GM19395 (cell line): ENCODE measurements around the gene SMC3.

ENCODE experiments used
- ATAC-seq: cut with Tn5 transposase; IDR thresholded peaks from one replicate; pipeline ENCODE4 v1.9.1; 2021; ENCODE audit warnings: mild to moderate bottlenecking, moderate library complexity; ENCODE audit not compliant: unreplicated experiment

SMC3 gene

GRCh38 chr10:110643653-110644597, 76.4 kb downstream of the SMC3 start, which contains the start of gene RBM20:
RBM20 (plus strand) TSS chr10:110644336; CDS start chr10:110644455, 119 bp downstream.
- no peak for ATAC-seq

- ATAC-seq: no peak
Measured at GRCh38 chr10:110644598-110645462, 77.3 kb downstream of the SMC3 start.

GRCh38 chr10:110646417-110647135, 79.1 kb downstream of the SMC3 start:
- no peak for ATAC-seq

DNA sequence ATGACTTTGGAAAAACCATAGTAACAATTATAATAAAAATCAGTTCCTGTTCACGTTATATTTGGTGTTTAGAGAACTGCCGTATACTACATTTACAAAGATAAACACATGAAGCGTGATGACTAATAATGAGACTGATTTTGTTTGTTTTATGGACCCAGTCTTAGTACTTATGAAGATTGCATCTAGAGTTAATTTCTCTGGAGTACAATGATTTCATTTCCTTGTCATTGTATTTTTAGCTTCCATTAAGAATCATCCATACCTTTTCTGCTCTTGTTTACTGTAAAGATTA, 79.6 kb downstream of the SMC3 start:
- no peak for ATAC-seq

- no peak for ATAC-seq
Measured at GRCh38 chr10:110648692-110649346, 81.3 kb downstream of the SMC3 start.

DNA sequence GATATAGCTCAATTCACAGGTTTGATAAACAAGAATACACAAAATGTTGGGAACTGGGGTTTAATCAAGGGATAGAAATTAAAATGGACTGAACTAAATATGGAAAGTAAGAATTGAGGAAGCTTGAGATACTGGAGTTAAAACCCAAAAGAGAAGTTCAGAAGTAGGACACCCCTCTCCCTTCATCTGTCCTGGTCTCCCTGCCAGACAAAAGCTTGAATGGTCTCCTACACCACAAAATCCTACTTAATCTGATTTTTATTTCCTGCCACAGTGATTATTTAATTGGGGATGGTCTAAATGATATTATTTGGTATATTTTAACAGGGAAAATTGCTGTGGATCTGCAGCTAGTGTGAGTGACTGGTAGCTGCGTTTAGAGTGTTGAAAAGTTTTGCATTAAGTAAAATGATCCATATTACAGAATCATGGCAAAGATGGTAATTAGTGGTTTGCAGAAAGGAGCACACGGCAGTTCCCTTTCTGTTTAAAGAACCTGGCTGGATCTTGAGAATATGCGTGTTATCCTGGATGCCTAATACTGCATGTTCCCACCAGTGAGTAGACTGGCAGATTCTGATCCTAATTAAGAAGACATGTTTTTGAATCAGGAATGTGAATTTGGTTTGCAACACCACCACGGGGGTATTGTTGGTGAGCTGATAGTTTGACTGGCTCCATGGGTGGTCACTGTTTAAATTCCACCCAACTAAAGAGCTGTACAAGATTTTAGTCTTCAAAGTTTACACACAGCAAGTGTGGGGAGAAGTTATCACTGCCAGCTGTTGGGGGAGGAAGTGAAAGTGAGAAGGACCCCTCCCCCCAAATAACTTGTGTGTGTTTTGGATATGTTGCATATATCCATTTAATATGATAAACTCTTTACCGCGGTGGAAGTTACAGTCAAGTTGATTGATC, 82.1 kb downstream of the SMC3 start:
- no peak for ATAC-seq

DNA sequence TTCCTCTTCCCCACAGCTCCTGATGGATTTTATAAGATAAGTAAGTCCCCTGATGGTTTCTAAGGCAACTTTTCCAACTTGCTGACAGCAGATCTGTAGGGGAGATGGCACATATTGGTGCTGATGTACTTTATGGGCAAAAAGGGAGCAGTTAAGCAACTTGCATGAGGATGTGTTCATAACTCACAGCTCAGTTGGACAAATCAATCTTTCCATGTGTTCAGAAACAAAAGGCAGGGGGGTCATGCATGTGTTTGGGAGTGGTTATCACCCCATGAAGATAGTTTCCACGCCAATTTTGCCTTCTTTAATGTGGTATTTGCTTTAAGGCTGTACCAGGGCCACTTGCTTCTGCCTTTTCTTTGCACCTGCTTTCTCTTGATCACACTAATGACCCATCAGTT, 82.8 kb downstream of the SMC3 start:
- no peak for ATAC-seq

DNA sequence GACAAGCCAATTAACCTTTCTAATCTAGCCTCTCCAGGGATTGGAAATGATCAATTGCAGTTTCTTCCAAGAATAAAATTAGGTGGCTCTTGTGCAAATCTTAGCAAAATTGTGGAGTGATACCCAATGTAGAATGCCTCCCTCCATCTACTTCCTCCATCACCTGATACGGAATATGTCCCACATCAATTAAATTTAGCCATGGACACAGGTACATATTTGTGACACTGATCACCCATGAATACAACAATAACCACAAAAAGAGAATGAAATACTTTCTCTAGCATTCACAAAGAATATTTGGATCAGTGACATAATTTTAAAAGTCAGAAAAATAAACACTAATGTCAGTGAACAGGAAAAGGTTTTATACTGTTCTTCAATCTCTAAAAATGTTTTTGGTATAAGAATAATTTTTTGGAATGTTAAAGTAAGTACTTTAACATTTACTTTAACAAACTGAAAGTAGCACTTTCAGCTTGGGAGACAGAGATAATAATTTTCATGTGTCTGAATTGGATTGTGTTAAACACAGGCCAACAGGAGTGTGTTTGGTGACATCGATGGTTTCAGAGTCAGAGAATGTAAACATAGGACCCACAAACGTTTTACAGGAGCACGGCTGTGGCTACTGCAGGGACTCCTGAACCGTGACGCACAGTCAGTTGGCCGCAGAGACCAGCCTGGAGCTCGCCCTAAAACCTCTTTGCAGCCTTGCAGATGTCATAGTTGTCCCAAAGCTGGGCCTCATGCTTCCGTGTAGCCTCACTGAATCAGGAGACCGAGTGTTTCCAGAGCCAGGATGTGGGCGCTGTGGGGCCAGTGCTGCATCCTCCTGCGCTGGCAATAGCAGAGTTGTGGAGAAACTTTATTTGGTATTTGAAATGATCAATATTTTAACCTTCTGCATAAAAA, 83.8 kb downstream of the SMC3 start:
- peak; percentile 93 for ATAC-seq

- no peak for ATAC-seq
Measured at GRCh38 chr10:110652475-110653118, 85.1 kb downstream of the SMC3 start.
